Lung (tissue), 12 donors: Measurements from ENCODE around the gene CEACAM6. TPM values are rescaled to one million over a fixed set of nuclear protein-coding genes. Genes with fewer than 3 reads are reported as not detected.

Experiments used
- ATAC-seq: fragments of 200-7000 bp; cut with Tn5 transposase; one replicate; pipeline ENCODE4 v1.9.1; 2020; ENCODE audit warnings: moderate number of reproducible peaks; ENCODE audit not compliant: insufficient read depth, low FRiP score
- DNase-seq, 3 donors: peaks; one replicate each; pipeline ENCODE4 v3.0.0-alpha.2; 2013 to 2017
- H3K27ac ChIP-seq, 2 donors: one replicate each; pipeline ENCODE4 v1.5.1; 2013; ENCODE audit warnings: mild to moderate bottlenecking in 2 of 2, moderate library complexity in 2 of 2, control low read depth in 1 of 2, inconsistent platforms in 1 of 2, low read depth in 1 of 2, low read length in 1 of 2
- H3K27me3 ChIP-seq, 3 donors: one replicate each; pipeline ENCODE4 v1.5.1; 2013; ENCODE audit warnings: low read length in 2 of 3; ENCODE audit not compliant: control insufficient read depth in 3 of 3, insufficient read depth in 3 of 3
- H3K36me3 ChIP-seq, 4 donors: one replicate each; pipeline ENCODE4 v1.5.1; 2013; ENCODE audit warnings: low read length in 4 of 4, mild to moderate bottlenecking in 1 of 4, moderate library complexity in 1 of 4; ENCODE audit not compliant: control insufficient read depth in 4 of 4, insufficient read depth in 4 of 4
- H3K4me1 ChIP-seq, 5 donors: one replicate each; pipeline ENCODE4 v1.5.1; 2013; ENCODE audit warnings: low read length in 5 of 5, mild to moderate bottlenecking in 2 of 5, moderate library complexity in 1 of 5; ENCODE audit not compliant: control insufficient read depth in 5 of 5, insufficient read depth in 5 of 5
- H3K4me3 ChIP-seq: one replicate; pipeline ENCODE4 v1.5.1; 2013; ENCODE audit warnings: mild to moderate bottlenecking, control low read depth, moderate library complexity
- H3K9ac ChIP-seq, 2 donors: one replicate each; pipeline ENCODE4 v1.5.1; 2013; ENCODE audit warnings: low read length in 2 of 2, control low read depth in 1 of 2; ENCODE audit not compliant: insufficient read depth in 1 of 2
- H3K9me3 ChIP-seq, 4 donors: one replicate each; pipeline ENCODE4 v1.5.1; 2013; ENCODE audit warnings: low read length in 3 of 4, mild to moderate bottlenecking in 1 of 4, moderate library complexity in 1 of 4; ENCODE audit not compliant: control insufficient read depth in 4 of 4, insufficient read depth in 3 of 4
- whole genome bisulfite sequencing, 2 donors: extraction: QIAGEN DNeasy Blood & Tissue Kit; methylation state at CpG; one replicate each; pipeline ENCODE4 v1.1.7; 2013; 5-methylcytosine and 5-hydroxymethylcytosine counted together
- polyA plus RNA-seq, 2 donors: library from polyadenylated mRNA; stranded (reverse); fragments of 200-250 nt; gene quantifications; one replicate each; pipeline ENCODE4 v1.2.1, GENCODE V29; 2013
- total RNA-seq, 2 donors: library from RNA; depleted of rRNA in 1 of 2; stranded (reverse); fragments of >200 nt in 1 of 2; gene quantifications; one replicate each; pipeline ENCODE4 v1.2.1, GENCODE V29; 2014 to 2021
- TF ChIP-seq, protein P1 (sequence below): IDR thresholded peaks from 2 replicates; pipeline ENCODE4 v1.5.1; 2012; ENCODE audit warnings: mild to moderate bottlenecking; ENCODE audit errors: control extremely low read depth, extremely low read depth
- donor health status: control.
- donor health status: control.
- donor health status: Bipolar disorder and iron deficiency.
- donor health status: healthy.
- donor health status: DM: yes; HTN: yes; CAD: no.

Gene CEACAM6
- total and polyA plus RNA-seq, 4 donors = 5.2 to 280 (median 143) TPM

DNA sequence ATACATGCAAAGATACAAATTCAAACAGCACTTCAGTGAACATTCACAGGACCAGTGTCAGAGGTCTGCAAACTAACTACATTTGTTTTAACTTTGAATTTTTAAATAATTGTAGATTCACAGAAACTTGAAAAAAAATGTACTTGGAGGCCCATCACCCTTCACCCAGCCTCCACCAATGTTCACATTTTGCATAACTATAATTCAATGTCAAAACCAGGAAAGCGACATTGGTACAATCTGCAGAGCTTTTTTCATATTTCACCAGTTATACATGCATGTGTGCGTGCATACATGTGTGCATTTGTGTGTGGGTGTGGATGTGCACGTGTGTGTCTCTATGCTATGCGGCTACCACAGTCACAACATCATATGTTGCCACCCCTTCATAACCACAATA, 60.0 kb downstream of the CEACAM6 start:
- 79 to 80% methylated on average over 4 of the region's 4 CpGs for WGBS, 2 donors
- H3K4me3 ChIP-seq = no peak overlapping the region
- TF ChIP-seq, protein P1, sequence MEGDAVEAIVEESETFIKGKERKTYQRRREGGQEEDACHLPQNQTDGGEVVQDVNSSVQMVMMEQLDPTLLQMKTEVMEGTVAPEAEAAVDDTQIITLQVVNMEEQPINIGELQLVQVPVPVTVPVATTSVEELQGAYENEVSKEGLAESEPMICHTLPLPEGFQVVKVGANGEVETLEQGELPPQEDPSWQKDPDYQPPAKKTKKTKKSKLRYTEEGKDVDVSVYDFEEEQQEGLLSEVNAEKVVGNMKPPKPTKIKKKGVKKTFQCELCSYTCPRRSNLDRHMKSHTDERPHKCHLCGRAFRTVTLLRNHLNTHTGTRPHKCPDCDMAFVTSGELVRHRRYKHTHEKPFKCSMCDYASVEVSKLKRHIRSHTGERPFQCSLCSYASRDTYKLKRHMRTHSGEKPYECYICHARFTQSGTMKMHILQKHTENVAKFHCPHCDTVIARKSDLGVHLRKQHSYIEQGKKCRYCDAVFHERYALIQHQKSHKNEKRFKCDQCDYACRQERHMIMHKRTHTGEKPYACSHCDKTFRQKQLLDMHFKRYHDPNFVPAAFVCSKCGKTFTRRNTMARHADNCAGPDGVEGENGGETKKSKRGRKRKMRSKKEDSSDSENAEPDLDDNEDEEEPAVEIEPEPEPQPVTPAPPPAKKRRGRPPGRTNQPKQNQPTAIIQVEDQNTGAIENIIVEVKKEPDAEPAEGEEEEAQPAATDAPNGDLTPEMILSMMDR = no peak
- no peaks in the 10 kb centered on the region for H3K9me3 ChIP-seq
- no peaks in the 10 kb centered on the region for H3K27me3 ChIP-seq
- no peak overlapping the region for H3K27ac ChIP-seq
- no peak overlapping the region for H3K9ac ChIP-seq
- no peaks in the 10 kb centered on the region for H3K4me1 ChIP-seq
- DNase-seq (no peak), ATAC-seq (no peak)
- no peaks in the 10 kb centered on the region for H3K36me3 ChIP-seq

DNA sequence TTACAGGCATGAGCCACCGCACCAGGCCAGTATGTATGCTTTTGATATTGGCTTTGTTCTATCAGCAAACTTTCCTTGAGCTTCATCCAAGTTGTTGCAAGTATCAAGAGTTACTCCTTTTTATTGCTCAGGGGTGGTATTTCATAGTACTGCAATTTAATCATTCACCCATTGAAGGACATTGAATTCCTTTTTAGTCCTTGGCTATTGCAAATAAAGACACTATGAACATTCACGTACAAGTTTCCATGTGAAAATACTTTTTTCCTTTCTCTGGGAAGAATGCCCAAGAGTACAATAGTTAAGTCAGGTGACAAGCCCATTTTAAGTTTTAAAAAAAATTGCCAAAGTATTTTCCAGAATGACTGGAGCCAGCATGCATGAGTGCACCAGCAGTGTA, 61.4 kb downstream of the CEACAM6 start:
- Histone ChIP-seq H3K4me1 (no peaks in the 10 kb centered on the region), H3K9ac (no peak overlapping the region), H3K9me3 (no peaks in the 10 kb centered on the region), H3K36me3 (no peaks in the 10 kb centered on the region), H3K27me3 (no peaks in the 10 kb centered on the region), H3K27ac (no peak overlapping the region), H3K4me3 (no peak overlapping the region)
- TF ChIP-seq, protein P1 = no peak
- 55 to 68% methylated on average over 2 of the region's 2 CpGs for WGBS, 2 donors
- ATAC-seq = no peak
- peak in 1 of 3 donors; percentile 16 for DNase-seq

DNA sequence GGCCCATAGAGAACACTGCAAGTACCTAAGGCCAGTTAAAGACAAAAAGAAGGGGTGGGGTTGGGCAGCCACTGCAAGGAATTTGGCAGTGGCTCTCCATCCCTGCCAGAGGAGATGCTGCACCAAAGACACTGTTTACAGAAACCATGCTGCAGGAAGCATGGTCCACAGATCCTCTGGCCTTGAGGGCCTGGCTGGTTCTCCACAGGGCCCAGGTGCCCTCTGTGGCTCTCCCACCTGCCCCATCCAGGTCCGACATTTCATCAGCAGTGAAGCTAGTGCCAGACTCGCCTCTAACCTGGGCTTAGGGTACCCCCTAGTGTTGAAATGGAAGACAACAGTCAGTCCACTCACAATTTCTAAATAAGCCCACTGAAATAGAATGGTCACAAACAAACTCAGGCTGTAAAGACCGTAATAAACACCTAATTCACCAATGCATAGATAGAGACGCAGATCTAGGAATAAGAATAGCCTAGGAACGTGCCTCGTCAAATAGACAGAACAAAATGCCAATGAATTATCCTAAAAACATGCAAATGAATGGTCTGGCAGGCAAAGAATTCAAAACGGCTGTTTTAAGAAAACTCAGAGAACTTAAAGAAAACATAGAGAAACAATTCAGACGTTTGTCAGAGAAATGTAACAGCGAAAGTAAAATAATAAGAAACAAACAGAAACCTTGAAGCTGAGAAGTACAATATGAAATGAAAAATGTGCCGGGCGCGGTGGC, 65.8 kb downstream of the CEACAM6 start:
- Histone ChIP-seq H3K36me3 (no peaks in the 10 kb centered on the region), H3K4me1 (no peaks in the 10 kb centered on the region), H3K9ac (no peak overlapping the region), H3K4me3 (no peak overlapping the region), H3K9me3 (no peaks in the 10 kb centered on the region), H3K27ac (no peak overlapping the region), H3K27me3 (no peaks in the 10 kb centered on the region)
- ATAC-seq (peak; percentile 79), DNase-seq (peak in 2 of 3 donors; percentile 15 to 31)
- 35 to 39% methylated on average over 12 of the region's 12 CpGs for WGBS, 2 donors
- TF ChIP-seq, protein P1 = peak; percentile 41

Other genes starting within 250 kb of the CEACAM6 start
- 10 to 100 TPM in 1 of 2 donors, 1 to 10 TPM in 1; 6.5 to 12.2 TPM for gene CEACAM21, start 179.4 kb upstream of the CEACAM6 start, total RNA-seq
- 10 to 100 TPM in 1 of 2 donors, 1 to 10 TPM in 1; 9.6 to 10.9 TPM for gene CEACAM21, start 179.4 kb upstream of the CEACAM6 start, polyA plus RNA-seq
- 10 to 100 TPM in 1 of 2 donors, 1 to 10 TPM in 1; 2.1 to 15.9 TPM for gene CEACAM4, start 128.5 kb upstream of the CEACAM6 start, total RNA-seq
- gene CEACAM4, start 128.5 kb upstream of the CEACAM6 start, polyA plus RNA-seq = 10 to 100 TPM in 1 of 2 donors, 1 to 10 TPM in 1; 4.5 to 30.0 TPM
- under 1 TPM; 0.11 to 0.37 TPM for gene CEACAM7, start 67.3 kb upstream of the CEACAM6 start, total RNA-seq
- under 1 TPM; 0.15 to 0.41 TPM for gene CEACAM7, start 67.3 kb upstream of the CEACAM6 start, polyA plus RNA-seq
- gene CEACAM5, start 46.9 kb upstream of the CEACAM6 start, total RNA-seq = 10 to 100 TPM in 1 of 2 donors, under 1 TPM in 1; 0.11 to 37.9 TPM
- 1 to 10 TPM; 5.6 to 6.7 TPM for gene CEACAM5, start 46.9 kb upstream of the CEACAM6 start, polyA plus RNA-seq
- 1 to 10 TPM; 3.1 to 4.3 TPM for gene CEACAM3, start 41.1 kb downstream of the CEACAM6 start, total RNA-seq
- 10 to 100 TPM in 1 of 2 donors, 1 to 10 TPM in 1; 1.2 to 21.9 TPM for gene CEACAM3, start 41.1 kb downstream of the CEACAM6 start, polyA plus RNA-seq
- gene LYPD4, start 89.2 kb downstream of the CEACAM6 start, total RNA-seq = not detected
- not detected for gene LYPD4, start 89.2 kb downstream of the CEACAM6 start, polyA plus RNA-seq
- gene DMRTC2, start 89.5 kb downstream of the CEACAM6 start, total RNA-seq = not detected
- under 1 TPM in 1 of 2 donors, not detected in 1; 0.03 TPM for gene DMRTC2, start 89.5 kb downstream of the CEACAM6 start, polyA plus RNA-seq
- gene RPS19, start 104.7 kb downstream of the CEACAM6 start, total RNA-seq = 1,000 to 10,000 TPM; 1,039 to 1,726 TPM
- 1,000 to 10,000 TPM; 1,953 to 4,419 TPM for gene RPS19, start 104.7 kb downstream of the CEACAM6 start, polyA plus RNA-seq
- gene CD79A, start 121.7 kb downstream of the CEACAM6 start, total RNA-seq = 10 to 100 TPM in 1 of 2 donors, 1 to 10 TPM in 1; 2.6 to 14.8 TPM
- gene CD79A, start 121.7 kb downstream of the CEACAM6 start, polyA plus RNA-seq = 1 to 10 TPM; 1.4 to 9.2 TPM
- gene ARHGEF1, start 127.7 kb downstream of the CEACAM6 start, total RNA-seq = 100 to 1,000 TPM in 1 of 2 donors, 10 to 100 TPM in 1; 55.4 to 231 TPM
- gene ARHGEF1, start 127.7 kb downstream of the CEACAM6 start, polyA plus RNA-seq = 100 to 1,000 TPM; 138 to 215 TPM
- under 1 TPM in 1 of 2 donors, not detected in 1; 0.67 TPM for gene ERFL, start 172.9 kb downstream of the CEACAM6 start, total RNA-seq
- under 1 TPM; 0.16 to 0.37 TPM for gene ERFL, start 172.9 kb downstream of the CEACAM6 start, polyA plus RNA-seq
- 100 to 1,000 TPM in 1 of 2 donors, 10 to 100 TPM in 1; 87.9 to 284 TPM for gene RABAC1, start 203.8 kb downstream of the CEACAM6 start, total RNA-seq
- gene RABAC1, start 203.8 kb downstream of the CEACAM6 start, polyA plus RNA-seq = 100 to 1,000 TPM; 242 to 291 TPM
- gene ATP1A3, start 238.7 kb downstream of the CEACAM6 start, total RNA-seq = under 1 TPM; 0.09 to 0.40 TPM
- under 1 TPM; 0.10 to 0.16 TPM for gene ATP1A3, start 238.7 kb downstream of the CEACAM6 start, polyA plus RNA-seq